GM18499 (cell line): ENCODE results near the gene CDH16.
"Not testable (repeated sequence)": the region's sequence is repeated elsewhere in the genome, so short reads cannot be mapped to it uniquely, and the experiment has no call there.

Source experiments
- ATAC-seq: cut with Tn5 transposase; IDR thresholded peaks from one replicate; pipeline ENCODE4 v1.9.1; 2021; ENCODE audit warnings: moderate number of reproducible peaks; ENCODE audit not compliant: insufficient read depth, unreplicated experiment

CDH16 gene

DNA sequence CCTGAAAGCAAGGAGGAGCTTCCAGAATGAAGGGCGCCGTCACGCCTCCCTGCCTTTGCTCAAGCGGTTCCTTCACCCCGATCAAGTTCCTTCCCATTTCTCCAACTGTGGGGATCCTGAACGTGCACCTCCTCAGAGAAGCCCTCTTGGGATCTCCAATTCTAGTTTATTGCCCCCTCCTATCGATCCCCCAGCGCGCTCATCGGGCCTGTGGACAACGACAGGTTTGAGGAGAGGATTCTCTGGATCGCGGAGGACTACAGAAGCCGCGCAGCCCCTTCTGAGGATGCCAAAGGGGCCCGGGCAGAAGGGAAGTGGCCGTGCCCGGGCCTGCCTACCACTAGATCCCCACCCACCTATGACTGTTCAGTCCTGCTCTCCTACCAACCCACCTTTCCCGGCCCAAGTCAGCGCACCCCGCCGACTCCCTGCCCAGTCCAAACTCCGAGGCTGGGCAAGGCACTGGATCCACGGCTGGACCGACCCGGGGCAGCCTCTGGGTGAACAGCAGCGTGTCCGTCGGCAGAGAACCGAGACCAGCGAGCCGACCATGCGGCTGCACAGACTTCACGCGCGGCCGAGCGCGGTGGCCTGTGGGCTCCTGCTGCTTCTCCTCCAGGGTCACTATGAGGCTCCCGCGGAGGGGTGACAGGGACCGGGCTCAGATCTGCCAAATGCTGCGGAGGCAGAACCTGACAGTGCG, 29.6 kb upstream of the CDH16 start:
- no peak for ATAC-seq

DNA sequence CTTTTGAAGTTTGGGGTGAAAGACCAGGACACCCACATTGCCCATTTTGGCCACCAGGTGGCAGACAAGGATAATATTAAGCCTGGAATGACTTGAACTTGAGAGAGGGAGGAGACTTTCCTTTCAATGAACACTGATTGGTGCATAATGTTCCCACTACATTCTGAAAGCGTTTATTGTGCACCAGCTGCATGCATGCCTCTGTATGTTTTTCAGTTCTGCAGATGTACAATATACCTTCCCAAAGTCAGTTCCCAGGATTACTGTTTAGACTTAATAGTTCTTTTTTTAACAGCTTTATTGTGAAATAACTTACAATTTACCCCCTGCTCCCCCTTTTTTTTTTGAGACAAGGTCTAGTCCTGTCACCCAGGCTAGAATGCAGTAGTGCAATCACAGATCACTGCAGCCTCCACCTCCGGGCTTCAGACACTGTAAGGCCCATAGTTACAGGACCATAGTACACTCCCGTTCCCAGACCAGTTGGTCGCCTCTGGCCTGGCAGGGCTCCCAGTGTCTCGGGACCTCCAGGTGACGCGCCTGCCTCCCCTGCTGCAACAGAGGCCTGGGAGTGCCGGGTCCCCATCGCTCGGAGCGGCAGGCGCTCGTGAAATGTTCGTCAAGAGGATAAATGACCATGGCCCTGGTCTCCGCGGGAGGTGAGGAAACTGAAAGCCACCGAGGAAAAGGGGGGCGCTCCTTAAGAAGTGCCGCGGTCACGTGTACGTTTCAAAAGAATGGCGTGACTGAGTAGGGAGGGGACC, 28.8 kb upstream of the CDH16 start:
- no peak for ATAC-seq

DNA sequence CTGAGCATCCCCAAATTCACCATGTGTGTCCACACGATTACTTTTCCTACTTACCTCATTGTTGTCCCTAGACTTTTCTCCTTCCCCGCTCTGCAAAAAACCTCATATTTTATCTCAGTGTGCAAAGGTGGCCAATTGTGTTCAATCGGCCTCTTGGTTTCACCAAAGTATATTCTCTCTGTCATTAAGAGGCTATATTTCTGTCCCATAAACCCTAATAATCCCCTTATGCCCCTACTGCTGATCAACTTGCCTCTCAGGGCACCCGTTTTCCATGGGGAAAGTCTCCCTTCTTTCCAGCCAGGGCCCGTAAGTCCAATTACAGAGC, 28.3 kb upstream of the CDH16 start:
- ATAC-seq = no peak

DNA sequence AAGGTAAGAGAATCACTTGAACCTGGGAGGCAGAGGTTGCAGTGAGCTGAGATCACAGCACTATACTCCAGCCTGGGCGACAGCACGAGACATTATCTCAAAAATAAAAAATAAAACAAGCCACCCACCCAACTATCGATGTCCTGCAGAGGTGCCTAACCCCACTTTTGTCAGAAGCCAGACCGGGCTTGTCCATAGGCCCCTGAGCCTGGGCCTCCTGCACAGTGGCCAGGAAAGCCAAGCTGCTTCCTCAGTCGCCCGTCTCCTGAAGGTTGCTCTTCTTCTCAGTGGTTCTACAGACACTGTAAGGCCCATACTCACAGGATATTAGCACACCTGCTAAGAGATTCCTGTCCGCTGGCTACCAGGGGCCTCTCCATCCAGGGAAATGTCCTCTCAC, 27.9 kb upstream of the CDH16 start:
- ATAC-seq = no peak

DNA sequence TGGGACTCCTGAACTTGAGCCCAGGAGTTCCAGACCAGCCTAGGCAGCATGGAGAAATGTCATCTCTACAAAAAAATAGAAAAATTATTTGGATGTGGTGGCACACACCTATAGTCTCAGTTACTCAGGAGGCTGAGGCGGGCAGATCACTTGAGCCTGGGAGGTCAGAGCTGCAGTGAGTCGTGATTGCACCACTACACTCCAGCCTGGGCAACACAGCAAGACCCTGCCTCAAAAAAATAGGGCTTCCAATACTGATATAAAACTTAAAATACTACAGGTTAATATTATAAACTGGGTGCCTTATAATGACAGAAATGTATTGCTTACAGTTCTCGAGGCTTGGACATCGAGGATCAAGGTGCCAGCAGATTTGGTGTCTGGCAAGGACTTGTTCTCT, 27.3 kb upstream of the CDH16 start:
- ATAC-seq = no peak

DNA sequence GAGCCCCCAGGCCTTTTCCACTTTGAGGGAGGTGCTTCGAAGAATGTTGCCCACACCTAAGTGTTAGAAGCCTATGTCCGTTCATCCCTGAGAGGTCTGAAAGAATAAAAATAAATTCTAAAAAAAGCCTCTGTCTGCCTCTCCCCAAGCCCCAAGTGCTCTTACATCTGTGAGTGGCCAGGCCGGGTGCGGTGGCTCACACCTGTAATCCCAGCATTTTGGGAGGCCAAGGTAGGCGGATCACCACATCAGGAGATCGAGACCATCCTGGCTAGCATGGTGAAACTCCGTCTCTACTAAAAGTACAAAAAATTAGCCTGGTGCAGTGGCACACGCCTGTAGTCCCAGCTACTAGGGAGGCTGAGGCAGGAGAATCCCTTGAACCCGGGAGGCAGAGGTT, 26.3 kb upstream of the CDH16 start:
- ATAC-seq = not testable (repeated sequence)

DNA sequence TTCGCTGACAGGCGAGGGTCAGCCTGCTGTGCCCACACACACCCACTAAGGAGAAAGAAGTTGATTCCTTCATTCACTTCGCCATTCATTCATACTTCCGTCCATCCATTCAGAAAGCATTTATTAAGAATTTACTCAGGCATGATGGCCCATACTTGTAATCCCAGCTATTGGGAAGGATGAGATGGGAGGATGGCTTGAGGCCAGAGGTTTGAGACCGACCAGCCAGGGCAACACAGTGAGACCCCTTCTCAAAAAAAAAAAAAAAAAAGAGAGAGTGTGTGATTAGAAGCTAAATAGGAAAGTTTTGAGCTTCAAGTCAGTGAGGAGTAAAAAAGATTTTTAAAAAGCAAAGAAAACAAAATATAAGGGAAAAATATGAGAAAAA, 25.4 kb upstream of the CDH16 start:
- no peak for ATAC-seq

DNA sequence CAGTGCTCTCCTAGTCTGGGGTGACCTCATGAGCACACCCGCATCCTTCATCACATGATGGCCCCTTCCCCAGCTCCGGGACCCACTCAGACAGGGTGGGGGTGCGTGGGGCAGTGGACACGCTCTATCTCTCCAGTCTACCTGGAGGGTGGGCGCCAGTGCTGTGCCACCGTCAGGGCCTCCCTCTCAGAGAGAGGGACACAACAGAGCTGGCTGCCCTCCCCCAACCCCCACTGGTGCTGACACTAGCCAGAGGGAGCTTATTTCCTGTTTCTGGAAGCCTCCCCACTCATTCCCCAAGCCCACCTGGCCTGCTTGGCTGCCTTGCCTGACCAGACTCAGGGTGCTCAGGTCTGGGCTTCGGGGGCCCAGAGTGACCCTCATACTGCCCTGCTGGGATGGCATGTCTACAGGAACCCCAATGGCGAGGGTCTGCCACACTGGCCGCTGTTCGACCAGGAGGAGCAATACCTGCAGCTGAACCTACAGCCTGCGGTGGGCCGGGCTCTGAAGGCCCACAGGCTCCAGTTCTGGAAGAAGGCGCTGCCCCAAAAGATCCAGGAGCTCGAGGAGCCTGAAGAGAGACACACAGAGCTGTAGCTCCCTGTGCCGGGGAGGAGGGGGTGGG, 24.9 kb upstream of the CDH16 start:
- no peak for ATAC-seq

DNA sequence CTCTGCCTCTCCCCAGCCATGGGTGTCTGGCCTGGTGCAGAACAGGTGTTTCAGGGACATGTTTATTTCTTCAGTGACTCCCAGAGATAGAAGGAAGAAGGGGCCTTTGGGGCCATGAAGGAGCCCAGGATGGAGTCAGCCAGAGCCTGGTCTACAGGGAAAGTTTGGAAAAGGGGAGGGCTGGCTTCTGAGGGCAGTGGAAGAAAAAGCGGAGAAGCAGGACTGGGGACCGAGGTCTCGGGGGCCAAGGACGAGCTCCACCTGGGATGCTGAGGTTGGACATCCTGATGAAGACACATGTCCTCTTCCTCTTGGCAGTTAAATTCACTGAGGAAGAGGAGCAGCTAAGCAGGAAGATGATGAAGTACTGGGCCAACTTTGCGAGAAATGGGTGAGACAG, 24.3 kb upstream of the CDH16 start:
- no peak for ATAC-seq

DNA sequence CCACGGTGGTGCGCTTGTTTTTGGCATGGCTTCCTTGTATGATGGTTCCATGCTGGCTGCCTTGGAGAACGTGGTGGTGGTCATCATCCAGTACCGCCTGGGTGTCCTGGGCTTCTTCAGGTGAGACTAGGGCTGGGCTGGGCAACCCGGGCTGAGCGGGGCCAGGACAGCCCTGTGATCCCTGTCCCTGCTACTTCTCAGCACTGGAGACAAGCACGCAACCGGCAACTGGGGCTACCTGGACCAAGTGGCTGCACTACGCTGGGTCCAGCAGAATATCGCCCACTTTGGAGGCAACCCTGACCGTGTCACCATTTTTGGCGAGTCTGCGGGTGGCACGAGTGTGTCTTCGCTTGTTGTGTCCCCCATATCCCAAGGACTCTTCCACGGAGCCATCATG, 21.6 kb upstream of the CDH16 start:
- no peak for ATAC-seq

DNA sequence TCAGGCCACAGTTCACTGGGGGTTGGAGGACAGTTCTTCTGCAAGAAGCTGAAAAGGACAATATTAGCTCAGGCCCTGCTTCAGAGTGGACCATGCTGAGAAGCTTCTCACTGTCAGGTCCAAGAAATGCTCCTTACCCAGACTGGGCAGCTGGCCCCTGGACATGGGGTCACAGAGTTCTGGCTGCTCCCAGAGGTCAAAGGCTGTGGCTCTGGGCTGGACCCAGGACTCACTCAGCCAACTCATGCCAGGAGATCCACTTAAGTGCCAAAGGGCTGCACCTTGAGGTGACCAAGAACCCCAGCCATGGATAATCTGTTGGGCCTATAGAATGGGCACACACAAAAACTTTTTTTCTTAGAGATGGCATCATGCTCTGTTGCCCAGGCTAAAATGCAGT, 20.7 kb upstream of the CDH16 start:
- ATAC-seq = no peak

DNA sequence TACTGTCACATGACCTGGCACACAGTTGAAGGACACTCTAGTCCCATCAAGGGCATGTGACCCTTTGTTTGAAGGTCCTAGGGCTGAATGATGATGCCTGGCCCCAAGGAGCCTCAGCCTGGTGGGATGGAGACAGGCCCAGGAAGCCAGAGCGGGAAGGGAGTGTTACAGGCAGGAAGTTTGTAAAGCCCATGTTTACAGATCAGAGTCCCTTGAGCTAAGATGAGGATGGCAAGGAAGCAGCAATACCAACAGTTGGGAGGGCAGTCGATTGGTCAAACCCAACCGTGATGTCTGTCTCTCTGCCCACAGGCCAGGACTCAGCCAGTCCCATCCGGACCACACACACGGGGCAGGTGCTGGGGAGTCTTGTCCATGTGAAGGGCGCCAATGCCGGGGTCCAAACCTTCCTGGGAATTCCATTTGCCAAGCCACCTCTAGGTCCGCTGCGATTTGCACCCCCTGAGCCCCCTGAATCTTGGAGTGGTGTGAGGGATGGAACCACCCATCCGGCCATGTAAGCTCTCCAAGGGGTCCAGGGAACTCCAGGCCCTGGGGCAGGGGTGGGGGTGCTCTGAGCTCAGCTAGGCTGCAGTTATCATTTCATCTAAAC, 19.1 kb upstream of the CDH16 start:
- ATAC-seq = no peak

DNA sequence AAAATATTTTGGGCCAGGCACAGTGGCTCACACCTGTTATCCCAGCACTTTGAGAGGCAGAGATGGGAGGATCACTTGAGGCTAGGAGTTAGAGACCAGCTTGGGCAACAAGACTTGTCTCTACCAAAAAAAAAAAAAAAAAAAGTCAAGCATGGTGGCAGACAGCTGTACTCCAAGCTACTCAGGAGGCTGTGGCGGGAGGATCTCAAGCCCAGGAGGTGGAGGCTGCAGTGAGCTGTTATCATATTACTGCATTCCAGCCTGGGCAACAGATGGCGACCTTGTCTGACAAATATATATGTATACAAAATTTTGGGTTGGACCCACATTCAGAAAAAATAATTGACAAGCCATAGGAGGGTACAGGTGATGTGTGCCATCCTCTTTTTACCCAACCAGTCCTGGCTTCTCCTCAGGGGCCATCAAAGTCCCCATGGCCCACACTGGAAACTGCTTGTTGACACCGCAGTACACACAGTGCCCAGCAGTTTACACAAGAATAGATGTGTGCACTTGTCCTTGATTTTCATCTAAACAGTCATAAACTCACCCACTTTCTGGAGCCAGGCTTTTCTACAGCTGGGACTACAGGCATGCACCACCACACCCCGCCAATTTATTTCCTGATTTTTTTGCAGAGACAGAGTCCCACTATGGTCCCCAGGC, 18.3 kb upstream of the CDH16 start:
- no peak for ATAC-seq

DNA sequence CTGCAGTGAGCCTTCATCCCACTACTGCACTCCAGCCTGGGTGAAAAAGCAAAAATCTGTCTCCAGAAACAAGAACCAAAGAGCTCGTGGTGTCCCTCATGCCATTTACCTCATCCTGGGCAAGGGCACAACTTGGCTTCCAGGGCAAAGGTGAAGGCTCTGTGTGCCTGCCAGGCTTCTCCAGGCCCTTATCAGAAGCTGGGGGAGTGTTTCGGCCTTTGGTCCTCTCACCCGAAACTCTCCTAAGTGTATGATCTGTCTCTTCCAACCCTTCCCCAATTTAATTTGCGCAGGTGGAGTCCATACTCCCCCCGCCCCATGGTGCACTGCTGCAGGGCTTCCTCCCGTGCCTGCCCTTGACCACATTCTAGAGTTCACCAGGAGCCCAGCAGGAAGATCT, 17.8 kb upstream of the CDH16 start:
- ATAC-seq = no peak

DNA sequence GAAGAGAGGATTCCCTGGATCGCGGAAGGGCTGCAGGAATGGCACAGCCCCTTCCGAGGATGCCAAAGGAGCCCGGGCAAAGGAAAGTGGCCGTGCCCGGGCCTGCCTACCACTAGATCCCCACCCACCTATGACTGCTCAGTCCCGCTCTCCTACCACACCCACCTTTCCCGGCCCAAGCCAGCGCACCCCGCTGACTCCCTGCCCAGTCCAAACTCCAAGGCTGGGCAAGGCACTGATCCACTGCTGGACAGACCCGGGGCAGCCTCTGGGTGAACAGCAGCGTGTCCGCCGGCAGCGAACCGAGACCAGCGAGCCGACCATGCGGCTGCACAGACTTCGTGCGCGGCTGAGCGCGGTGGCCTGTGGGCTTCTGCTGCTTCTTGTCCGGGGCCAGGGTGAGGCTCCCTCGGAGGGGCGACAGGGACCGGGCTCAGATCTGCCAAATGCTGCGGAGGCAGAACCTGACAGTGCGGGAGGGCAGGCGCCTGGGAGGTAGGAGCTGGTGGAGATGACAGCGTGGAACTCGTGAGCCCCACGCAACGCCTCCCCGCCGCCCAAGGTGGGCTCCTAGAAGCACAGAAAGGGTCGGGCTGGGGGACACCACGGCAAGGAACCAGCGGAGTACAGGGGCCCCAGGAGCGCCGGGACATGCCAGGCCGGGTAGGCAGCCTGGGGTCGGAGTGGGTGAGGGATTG, 16.8 kb upstream of the CDH16 start, which contains the start of gene CES2:
TSS of gene CES2 (plus strand) at position 203 of the 698 bp plus-strand sequence. CDS start at position 323, 120 bp downstream.
- ATAC-seq = no peak

DNA sequence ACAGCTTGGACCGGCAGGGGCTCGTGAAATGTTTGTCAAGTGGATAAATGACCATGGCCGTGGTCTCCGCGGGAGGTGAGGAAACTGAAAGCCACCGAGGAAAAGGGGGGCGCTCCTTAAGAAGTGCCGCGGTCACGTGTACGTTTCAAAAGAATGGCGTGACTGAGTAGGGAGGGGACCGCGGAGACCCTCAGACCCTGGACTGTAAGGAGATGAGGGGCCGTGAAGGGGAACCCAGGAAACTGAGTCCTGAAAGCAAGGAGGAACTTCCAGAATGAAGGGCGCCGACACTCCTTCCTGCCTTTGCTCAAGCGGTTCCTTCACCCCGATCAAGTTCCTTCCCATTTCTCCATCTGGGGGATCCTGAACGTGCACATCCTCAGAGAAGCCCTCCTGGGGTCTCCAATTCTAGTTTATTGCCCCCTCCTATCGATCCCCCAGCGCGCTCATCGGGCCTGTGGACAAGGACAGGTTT, 16.2 kb upstream of the CDH16 start:
- ATAC-seq = not testable (repeated sequence)

DNA sequence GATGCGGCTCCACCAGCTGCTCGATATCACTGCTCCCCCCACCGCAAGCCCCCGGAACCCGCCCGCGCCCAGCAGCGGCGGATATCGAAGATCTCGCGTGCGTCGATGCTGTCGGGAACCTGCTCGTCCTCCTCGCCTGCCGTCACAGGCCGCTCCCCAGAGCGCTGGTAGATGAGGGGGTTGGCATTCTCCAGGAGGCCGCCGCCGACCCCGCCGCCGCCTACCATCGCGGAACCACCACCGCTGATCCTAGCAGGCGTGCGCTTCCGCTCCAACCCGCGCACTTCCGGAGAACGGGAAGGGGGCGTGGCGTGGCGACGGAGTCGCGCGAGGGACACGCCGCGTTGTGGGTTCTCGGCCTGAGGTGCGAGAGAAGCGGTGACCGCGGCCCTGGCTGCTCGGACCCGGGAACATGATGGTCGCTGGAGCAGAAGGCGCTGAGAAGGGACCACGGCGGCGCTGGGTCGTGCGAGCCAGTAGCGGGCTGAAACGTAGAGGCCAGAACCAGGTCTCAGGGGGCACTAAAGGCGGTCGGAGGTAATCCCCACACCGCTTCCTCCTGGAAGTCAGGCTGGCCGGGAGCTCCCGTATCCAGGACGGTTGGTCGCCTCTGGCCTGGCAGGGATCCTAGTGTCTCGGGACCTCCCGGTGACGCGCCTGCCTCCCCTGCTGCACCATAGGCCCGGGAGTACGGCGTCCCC, 15.6 kb upstream of the CDH16 start, which contains the start of gene CIAO2B:
TSS of gene CIAO2B (minus strand) at position 265 of the 701 bp plus-strand sequence. CDS start at position 227, 38 bp downstream.
- no peak for ATAC-seq

DNA sequence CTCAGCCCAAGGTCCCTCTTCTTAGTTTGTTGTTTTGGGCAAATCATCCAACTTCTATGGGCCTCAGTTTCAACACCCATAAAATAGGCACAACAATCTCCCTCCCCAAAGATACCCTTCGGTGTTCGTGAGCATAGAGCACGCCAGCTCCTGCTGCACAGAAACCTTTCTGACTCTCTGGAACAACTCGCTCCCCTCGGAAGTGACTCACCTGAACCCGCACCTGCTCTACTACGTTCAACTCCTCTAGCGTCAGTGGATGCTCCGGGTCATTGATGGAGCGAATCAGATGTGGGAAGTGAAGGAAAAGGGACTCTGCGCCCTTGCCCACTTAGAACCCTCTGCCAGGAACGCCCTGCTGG, 15.1 kb upstream of the CDH16 start:
- ATAC-seq = no peak

DNA sequence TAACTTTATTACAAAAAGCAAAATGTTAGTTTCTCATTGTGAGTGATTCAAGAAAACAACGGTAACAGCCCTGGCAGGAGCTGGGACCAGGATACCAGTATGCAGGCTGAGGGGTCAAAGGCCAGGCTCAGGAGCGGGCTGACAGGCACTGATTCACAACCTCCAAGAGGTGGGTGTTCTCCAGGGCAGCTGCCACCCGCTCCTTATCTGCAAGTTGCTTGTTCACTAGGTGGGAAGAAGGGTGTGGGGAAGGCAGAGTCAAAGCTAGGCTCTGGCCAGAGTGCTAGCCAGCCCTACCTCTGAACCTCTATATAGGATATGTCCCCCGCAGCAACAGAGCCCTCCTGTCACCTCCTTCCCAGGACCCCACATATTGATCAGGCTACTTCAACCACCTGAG, 13.4 kb upstream of the CDH16 start:
- no peak for ATAC-seq
